Activated CD8-positive, alpha-beta memory T cell treated with anti-CD3 and anti-CD28 coated beads, Interleukin-2, amount 50 U/mL, for 1 hour (primary cell): ENCODE measurements around the gene GLUL.

ENCODE experiments used
- DNase-seq: peaks from one replicate; pipeline ENCODE4 v3.0.0-alpha.2; 2020; ENCODE audit errors: extremely low read depth

The GLUL gene

DNA sequence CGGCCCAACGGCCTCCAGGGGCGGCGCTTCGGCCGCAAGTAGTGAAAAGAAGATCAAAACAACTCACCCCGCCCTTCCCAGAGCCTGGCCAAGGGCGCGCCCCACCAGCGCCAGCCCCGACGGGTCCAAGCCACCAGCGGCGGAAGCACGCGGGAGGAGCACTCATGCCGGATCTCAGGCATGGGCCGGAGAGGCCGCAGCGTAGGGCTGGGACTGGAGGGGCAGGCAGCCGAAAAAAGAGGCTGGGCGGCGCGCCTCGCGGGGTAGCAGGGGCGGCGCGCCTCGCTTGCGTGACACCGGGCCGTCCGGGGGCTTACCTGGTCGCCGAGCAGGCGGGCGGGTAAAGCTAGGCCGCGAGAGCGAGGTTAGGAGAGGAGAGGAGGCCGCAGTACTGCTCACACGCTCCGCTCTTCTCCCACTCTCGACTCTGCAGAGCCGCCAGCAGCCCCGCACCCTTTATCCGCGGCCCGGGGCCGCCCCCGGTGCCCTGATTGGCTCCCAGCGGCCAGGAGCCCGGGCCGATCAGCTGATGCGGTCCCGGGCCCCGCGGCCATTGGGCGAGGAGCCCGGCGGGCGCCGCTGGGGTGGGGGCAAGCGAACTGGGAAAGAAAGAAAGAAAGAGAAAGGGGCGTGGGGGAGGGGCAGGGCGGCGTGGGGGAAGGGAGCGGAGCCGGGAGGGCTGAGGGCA lies at the start of gene GLUL:
GLUL (minus strand) TSS at position 429 of the 688 bp plus-strand sequence. CDS start 3,053 bp downstream, outside the sequence.
- no peak for DNase-seq

DNA sequence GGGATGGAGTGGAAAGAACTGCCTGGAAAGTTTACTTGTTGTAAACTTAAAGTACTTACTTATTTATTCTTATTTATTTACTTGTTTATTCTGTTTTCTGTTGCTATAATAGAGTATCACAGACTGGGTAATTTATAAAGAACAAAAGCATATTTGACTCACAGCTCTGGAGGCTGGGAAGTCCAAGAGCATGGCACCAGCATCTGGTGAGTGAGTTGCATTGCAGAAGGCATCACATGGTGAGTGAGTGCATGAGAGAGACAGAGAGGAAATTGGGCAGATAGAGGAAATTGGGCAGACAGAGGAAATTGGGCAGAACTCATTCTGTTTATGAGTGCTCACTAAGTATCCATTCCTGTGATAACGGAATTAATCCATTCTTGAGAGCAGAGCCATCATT lies 46.7 kb upstream of the GLUL start:
- DNase-seq = no peak

DNA sequence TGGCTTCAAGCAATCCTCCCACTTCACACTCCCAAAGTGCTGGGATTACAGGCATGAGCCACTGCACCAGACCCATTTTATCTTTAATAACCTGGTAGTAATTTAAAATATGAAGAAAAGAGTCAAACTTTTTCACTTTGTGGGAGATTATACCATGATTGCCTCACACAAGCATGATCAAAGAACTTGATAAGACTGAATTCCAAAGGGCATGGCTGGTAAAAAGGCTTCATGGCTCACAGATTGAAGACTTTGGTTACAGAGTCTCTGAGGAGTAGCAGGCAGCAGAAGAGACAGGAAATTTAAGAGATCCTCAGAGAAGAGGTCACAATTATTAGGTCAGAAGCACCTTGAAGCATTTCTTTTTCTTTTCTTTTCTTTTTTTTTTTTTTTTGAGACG lies 42.0 kb upstream of the GLUL start:
- no peak for DNase-seq

DNA sequence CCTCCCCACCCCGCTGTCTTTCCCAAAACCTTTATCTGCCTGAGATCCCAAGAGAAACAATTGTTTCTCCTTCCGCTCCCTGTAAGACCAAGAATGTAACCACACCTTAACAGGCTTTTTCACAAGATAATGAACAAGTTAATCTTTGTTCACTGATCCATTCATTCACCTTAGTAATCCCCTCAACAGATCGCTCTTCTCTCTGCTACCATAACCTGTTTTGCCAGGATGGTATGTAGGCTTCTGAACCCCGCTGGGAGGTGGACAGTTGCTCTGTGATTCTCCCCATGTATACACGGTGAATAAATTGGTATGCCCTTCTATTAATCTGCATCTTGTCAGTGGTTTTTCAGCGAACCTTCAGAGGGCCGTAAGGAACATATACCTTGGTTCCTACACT lies 39.7 kb upstream of the GLUL start:
- no peak for DNase-seq

DNA sequence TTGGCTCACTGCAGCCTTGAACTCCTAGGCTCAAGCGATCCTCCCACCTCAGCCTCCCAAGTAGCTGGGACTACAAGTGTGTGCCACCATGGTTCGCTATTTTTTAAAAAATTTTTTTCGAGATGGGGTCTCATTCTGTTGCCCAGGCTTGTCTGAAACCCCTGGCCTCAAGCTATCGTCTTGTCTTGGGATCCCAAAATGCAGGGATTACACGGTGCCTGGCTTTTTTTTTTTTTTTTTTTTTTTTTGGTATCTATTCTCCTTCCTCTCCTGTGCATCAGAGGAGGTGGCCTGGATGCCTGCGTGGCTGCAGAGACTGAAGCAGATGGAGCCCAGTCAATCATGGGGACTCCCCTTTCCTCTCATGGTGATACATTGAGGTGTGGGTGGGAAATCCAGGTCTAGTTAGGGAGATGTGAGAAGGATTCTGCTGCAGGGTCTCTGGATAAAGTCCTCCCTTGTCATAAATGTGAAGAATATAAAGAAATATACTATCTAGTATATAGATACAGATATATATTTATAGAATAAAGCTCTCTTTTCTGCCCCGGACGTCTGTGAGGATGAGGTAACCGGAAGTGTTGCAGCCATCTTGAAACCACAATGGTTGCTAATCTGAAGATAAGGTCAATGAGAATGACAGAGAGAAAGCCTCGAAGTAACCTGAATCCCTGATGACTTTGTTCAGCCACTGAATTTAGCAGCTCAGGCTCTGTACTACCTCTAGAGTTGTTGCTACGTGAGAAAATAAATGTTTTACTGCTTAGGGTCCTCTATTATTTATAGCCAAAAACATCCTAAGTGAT lies 38.9 kb upstream of the GLUL start:
- no peak for DNase-seq

DNA sequence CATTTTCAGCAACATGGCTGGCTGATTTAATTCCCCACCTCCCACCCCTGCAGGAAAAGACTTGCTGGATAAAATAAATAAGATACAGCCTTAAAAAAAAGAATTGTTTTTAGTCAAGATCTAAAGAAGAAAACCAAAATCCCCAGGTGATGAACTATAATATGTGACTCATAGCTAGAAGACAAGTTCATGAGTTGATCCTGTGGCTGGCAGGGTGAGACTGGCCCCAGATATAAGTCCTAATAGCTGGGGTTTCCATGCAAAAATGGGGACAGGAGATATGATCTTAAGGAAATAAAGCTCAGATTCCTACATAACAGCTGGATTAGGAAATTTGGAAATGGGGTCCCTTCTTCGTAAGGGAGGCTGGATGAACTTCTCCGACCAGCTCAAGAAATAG lies 36.5 kb upstream of the GLUL start:
- DNase-seq = no peak

DNA sequence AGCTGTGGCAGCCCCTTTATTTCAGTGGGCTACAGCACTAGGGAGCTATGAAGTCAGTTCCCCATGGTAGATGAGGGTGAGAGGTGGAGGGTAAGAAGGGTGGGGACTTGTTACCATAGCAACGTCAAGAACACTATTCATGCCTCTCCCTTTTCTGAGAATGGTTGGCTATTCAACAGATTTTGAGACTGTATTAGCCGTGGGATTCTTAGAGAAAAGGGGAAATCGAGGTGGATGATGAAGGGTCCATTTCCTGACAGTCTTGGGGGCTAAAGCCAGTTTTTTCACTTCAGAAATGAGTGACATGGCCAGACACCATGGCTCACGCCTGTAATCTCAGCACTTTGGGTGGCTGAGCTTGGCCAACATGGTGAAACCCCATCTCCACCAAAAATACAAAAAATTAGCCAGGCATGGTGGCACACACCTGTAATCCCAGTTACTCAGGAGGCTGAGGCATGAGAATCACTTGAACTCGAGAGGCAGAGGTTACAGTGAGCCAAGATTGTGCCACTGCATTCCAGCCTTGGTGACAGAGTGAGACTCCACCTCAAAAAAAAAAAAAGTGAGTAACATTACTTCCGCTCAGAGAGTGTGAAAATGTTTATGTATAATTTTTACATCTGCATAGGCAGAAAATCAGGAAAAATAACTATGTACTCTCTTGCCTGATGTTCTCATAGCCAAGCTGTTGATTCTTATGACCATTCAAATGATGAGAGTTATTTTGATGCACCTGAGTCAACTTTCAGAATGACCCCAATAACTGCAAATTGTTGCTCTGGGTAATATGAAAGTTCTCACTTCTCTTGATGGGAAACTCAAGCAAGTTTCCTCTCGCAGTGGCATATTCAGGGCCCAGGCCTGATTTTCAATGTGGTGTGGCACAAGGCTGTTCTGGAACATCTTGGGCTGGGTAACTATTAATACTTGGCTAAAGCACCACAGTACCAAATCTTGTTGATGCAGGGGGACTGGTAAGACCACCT lies 35.1 kb upstream of the GLUL start:
- no peak for DNase-seq

DNA sequence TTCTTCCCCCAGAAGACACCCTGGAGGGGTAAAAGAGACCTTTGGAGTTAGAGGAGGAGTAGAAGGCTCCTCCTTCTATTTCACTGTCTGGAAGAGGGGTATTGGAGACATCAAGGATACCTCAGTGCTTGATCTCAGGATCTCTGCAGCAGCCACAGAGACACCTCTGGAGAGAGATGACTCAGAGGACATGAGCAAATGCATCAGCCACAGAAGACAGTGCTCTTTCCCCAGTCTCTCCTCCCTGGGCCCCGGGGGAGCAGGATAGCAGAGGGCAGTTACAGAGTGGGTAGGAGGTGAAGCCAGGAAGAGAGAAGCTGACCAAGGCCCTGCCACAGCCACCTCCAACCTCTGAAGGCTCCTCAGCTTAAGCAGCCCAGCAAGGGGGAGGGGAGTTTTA lies 24.2 kb upstream of the GLUL start:
- DNase-seq = no peak

DNA sequence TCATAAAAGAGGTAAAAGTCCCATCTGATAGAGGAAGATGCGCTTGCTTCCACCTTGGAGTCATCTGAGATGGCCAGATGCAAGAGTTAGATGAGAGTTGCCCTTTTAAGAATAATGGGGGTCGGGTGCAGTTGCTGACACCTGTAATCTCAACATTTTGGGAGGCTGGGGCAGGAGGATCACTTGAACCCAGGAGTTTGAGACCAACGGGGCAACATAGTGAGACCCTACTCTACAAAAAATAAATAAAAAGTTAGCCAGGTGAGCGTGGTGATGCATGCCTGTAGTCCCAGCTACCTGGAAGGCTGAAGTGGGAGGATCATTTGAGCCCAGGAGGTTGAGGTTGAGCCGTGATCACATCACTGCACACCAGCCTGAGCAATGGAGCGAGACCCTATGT lies 22.4 kb upstream of the GLUL start:
- no peak for DNase-seq

DNA sequence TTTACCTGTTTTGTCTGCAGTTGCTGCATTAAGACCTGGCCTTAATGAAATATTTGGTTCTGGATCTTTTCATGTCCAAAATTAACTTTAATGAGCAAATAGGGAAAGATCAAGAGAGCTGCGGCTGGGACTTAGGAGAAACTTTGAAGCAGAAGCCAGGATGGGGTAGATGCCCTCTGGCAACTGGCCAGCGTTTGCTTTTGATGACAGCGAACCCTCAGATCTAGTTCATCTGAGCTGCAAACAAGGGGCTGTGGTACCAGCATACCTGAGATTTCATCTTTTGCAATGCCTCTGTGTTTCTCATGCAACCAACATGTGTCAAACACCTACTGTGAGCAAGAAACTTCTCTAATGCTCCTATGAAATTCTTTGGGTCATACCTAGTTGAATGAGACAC lies 21.9 kb upstream of the GLUL start:
- DNase-seq = no peak

DNA sequence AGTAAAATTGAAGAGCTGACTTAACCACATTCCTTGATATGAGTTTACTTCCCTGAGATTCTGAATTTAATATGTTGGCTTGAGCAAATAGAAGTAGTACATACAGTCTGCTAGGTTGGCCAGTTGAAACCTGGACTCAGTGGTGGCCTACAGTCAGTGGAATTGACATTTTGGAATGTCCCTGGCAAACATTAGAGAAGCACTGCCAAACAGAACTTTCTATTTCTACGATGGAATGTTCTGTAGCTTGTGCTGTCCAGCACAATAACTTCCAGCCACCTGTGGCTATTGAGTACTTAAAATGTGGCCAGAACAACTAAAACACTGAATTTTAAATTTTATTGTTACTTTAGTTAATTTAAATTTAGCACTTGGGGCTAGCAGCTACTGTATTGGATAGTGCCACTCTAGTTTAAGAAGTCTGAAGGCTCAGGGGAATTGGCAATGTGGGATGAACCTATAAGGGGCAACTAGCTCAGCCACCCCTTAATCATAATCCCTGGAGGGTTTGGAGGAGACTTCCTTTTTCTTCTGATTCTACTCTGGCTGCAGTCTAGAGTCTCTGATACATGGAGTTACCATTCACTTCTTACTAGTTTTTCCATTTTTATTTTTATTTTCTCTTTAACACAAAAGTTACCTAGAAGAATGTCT lies 19.2 kb upstream of the GLUL start:
- no peak for DNase-seq

DNA sequence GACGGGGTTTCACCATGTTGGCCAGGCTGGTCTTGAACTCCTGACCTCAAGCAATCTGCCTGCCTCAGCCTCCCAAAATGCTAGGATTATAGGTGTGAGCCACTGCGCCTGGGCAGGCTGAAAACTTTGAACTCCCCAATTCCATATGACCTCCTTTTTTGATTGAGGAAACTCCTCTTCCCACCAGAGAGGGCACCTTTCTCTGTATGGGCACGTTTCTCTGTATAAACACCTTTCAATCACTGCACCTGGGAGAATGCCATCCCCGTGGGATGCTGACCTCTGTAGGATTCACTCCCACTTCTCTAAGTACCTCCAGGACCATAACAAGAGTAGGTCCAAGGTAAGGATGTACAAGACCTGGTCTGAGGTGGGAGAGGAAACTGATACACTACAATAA lies 18.5 kb upstream of the GLUL start:
- no peak for DNase-seq

DNA sequence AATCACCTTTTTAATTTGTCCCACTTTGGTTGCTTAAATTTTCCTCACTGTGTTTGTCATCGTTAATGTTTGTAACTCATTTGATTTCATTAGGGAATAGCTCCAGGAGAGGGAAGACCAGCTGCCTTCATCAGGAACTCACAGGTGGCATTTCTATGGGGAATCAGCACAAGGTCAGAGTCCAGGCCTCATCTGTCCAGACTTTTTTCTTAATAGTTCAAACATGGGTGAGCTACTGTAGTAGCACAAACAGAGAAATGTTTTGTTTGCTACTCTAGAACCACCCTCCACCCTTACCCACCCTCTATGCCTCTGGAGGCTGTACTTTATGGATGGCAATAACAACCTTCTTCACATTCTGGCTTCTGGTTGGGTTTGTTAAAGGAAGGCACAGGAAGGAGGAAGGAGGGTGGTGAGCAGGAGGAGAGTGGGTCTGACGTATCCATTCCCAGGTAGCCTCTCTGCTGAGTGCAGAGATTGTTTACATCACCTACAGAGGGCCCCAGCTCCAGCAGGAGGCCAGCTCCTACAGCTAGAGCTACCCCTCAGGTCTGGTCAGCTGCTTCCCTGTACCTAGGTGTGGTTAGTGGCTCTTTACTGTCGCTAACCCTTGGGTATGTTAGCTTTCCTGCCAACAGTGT lies 17.0 kb upstream of the GLUL start:
- no peak for DNase-seq

DNA sequence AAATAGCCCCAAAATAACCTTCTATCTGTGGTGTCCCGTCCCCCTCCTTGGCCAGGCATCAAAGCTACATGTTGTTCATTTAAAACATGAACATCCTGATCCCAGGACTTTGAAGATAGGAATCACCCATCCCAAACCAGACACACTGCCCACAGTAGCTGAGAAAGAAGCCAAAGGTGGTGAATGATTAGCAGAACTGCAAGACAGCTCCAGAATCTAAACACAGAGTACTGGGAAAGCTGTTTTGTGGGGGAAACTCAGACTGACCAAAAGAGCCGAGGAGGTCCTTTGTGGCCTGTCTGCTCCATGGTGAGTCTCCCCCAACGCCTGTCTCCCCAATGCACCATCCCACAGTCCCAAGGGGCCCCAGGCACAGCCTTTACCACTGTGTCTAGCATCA lies 16.1 kb upstream of the GLUL start:
- no peak for DNase-seq

DNA sequence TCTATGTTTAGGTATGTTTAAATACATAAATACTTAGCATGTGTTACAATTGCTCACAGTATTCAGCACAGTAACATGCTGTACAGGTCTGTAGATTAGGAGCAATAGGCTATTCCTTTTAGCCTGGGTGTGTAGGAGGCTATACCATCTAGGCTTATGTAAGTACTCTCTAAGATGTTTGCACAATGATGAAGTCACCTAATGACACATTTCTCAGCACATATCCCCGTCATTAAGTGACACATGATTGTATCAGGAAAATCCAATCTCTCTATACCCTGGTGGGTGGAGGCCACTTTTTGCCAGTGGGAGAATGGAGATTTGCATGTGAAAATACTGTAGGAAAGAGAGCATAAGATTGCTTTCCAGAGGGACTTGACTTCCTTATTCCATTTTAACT lies 14.4 kb upstream of the GLUL start:
- DNase-seq = no peak

DNA sequence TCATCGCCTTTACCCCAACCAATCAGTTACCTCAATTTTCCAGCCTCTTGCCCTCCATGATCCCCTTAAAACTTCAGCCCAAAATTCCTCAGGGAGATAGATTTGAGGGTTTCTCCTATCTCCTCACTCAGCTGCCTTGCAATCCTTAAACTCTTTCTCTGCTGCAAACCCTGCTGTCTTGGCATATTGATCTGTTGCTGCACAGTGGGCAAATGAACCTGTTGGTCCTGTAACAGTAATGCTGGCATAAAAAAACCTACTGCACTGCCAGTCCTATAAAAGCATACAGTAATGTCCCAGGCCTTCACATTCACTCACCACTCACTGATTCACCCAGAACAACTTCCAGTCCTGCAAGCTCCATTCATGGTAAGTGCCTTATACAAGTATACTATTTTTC lies 14.0 kb upstream of the GLUL start:
- no peak for DNase-seq

DNA sequence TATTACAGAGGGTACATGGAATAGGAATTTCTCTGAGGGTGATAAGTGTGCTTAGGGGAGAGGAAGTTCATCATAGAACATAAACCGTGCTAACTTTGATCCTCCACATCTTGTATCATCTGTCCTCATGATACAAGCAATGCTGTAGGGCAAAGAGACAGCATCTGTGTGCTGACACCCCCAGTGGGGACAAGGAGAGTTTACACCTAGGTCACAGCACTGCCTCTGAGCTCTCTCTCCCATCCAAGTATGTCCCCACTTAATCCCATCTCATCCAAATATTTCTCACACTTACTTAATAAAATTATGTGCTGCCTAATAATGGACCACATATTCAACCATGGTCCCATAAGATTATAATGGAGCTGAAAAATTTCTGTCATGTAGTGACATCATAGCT lies 13.2 kb upstream of the GLUL start:
- DNase-seq = no peak

DNA sequence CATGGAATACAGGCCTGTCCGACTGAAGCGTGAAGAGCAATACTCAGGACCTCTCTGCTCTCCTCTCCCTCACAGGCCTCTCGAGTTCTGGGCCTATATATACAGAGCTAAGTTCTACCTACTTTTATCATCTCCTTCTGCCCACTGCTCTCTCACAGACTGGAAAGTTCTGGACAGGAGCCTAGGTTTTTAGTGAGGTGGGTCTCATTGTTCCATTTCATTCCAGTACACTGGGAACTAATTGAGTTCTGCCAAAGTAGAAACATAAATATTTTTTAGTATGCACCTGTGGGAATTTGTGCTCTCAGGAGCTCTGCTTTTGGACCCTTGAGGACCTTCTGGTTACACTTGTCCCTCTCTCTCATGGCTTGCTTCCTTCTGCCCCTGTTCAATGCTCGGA lies 9.0 kb upstream of the GLUL start, which contains the start of gene TEDDM1:
TEDDM1 (minus strand) TSS at position 101 of the 400 bp plus-strand sequence. CDS start 182 bp downstream, outside the sequence.
- no peak for DNase-seq

DNA sequence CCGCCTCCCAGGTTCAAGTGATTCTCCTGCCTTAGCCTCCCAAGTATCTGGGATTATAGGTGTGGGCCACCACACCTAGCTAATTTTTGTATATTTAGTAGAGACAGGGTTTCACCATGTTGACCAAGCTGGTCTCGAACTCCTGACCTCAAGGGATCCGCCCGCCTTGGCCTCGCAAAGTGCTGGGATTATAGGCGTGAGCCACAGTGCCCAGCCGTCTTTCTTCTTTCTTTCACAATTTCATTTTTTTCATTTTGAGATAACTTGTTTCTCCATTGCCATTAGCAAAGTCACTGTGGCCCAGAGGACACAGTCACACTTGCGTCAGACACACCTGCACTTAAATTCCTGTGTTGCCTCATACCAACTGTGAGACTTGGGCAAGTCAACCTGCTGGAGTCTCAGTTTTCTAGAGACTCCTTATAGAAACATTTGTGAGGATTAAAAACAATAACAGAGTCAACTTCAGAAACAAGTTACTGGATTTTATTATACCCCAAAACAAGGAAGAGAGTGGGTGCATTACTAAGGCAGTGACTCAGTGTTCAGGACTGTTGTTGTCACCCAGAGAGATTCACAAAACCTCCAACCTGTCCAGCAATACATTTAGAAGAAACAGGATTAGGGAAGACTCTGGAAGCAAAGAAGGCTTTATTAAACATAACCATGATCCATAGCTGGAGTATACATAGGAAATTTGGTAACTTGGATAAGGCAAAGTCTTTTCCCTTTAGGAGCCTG lies 6.2 kb upstream of the GLUL start:
- DNase-seq = no peak

DNA sequence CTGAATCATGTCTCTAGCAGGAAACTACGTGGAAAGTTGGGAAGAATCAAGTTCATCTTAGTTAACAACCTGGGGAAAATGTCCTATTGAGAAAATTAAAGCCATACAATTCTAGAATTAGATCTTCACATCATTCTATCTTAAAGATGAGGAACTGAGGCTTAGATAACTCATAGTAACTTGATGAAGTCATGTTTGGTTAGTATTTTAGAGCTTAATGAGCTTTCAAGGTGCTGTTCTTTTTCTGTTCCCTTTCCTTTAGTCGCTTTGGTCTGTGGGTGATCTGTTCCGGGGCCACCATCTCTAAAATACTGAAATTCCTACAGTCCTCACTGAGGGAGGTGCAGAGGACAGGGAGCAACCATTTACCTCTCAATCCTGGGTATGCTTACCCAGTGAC lies 4.3 kb upstream of the GLUL start:
- DNase-seq = no peak
